Body of pancreas (tissue), 4 donors: ENCODE data around the gene DENND1A.

Experiments used
- CTCF ChIP-seq, 7 experiments: fragments of 450-650 bp in 4 of 7; fragments of 200-600 bp in 3 of 7; sonication (generic) in 3 of 7; IDR thresholded peaks; one replicate each; pipeline ENCODE4 v1.5.1; 2016 to 2019; ENCODE audit warnings: antibody characterized with exemption in 7 of 7
- POLR2A ChIP-seq, 3 donors: fragments of 450-650 bp; IDR thresholded peaks; one replicate each; pipeline ENCODE4 v1.6.1; 2016; ENCODE audit warnings: antibody characterized with exemption in 3 of 3, mild to moderate bottlenecking in 2 of 3

- no peak for TF ChIP-seq CTCF (IDR thresholded peaks at IDR 0.05)
- TF ChIP-seq POLR2A (IDR thresholded peaks at IDR 0.05), result no peak
These were observed 260.6 kb downstream of the DENND1A start for GRCh38 chr9:123669346-123669745.
